Panc1 (cell line): ENCODE results near the gene SYT8. TPM values are rescaled to one million over a fixed set of nuclear protein-coding genes. Genes with fewer than 3 reads are reported as not detected.

Source experiments
- ATAC-seq: fragments of 200-7000 bp; cut with Tn5 transposase; 2 replicates; pipeline ENCODE4 v1.9.1; 2020; ENCODE audit warnings: mild to moderate bottlenecking, moderate library complexity
- BruUV-seq: library from RNA; stranded (reverse); fragments of 400-500 nt; replicated peaks from 2 replicates; lab custom pipeline; 2021; lab: Mats Ljungman, UMichigan
- CTCF ChIA-PET: fragments of 300-600 bp; sonication (Branson Sonifier 250); formaldehyde crosslinking; loops from one replicate; lab custom pipeline; 2022; ENCODE audit warnings: antibody characterized with exemption; lab: Charles Lee
- POLR2A ChIA-PET: fragments of 300-600 bp; sonication (Branson Sonifier 250); formaldehyde crosslinking; loops from one replicate; lab custom pipeline; 2022; ENCODE audit warnings: antibody characterized with exemption; lab: Charles Lee
- DNase-seq: peaks from one replicate; pipeline ENCODE4 v3.0.0-alpha.2; 2010; ENCODE audit warnings: low read depth, low spot score
- H3K27ac ChIP-seq: 2 replicates; pipeline ENCODE4 v1.5.1; 2011; ENCODE audit warnings: mild to moderate bottlenecking, low read length, inconsistent platforms
- H3K27me3 ChIP-seq: fragments of 200-500 bp; sonication (Bioruptor generic); 2 replicates; pipeline ENCODE4 v1.6.0; 2014; ENCODE audit warnings: low read length, inconsistent platforms; ENCODE audit not compliant: control insufficient read depth, insufficient read depth
- H3K36me3 ChIP-seq: fragments of 200-500 bp; sonication (Bioruptor generic); 2 replicates; pipeline ENCODE4 v1.5.1; 2014; ENCODE audit warnings: inconsistent platforms, mild to moderate bottlenecking, low read length, moderate library complexity; ENCODE audit not compliant: control insufficient read depth, insufficient read depth
- H3K4me1 ChIP-seq: 2 replicates; pipeline ENCODE4 v1.5.1; 2011; ENCODE audit warnings: inconsistent platforms, mild to moderate bottlenecking, low read length, moderate library complexity; ENCODE audit not compliant: control insufficient read depth, insufficient read depth
- H3K4me3 ChIP-seq, 2 experiments: 2 replicates each; pipeline ENCODE4 v1.5.1; 2011 to 2012; ENCODE audit warnings: low read depth in 2 of 2, low read length in 2 of 2, mild to moderate bottlenecking in 2 of 2, inconsistent platforms in 1 of 2, moderate library complexity in 1 of 2
- H3K9me3 ChIP-seq: fragments of 200-500 bp; sonication (Bioruptor generic); 2 replicates; pipeline ENCODE4 v1.5.1; 2014; ENCODE audit warnings: low read depth, mild to moderate bottlenecking, inconsistent platforms, low read length, moderate library complexity; ENCODE audit not compliant: control insufficient read depth, insufficient read depth
- POLR2AphosphoS5 ChIP-seq: IDR thresholded peaks from 2 replicates; pipeline ENCODE4 v1.6.1; 2012; ENCODE audit warnings: mild to moderate bottlenecking, low read depth, low read length, moderate library complexity
- REST ChIP-seq, 2 experiments: IDR thresholded peaks; 2 replicates each; pipeline ENCODE4 v1.6.1; 2011 to 2012; ENCODE audit warnings: low read depth in 2 of 2, control low read depth in 1 of 2, low read length in 1 of 2, mild to moderate bottlenecking in 1 of 2, moderate library complexity in 1 of 2; ENCODE audit not compliant: insufficient read depth in 1 of 2
- SIN3A ChIP-seq: IDR thresholded peaks from 2 replicates; pipeline ENCODE4 v1.6.1; 2012; ENCODE audit warnings: low read depth, mild to moderate bottlenecking, low read length, moderate library complexity, borderline replicate concordance; ENCODE audit not compliant: insufficient read depth
- TCF7L2 ChIP-seq: IDR thresholded peaks from 2 replicates; pipeline ENCODE4 v1.6.1; 2011; ENCODE audit warnings: mild to moderate bottlenecking, low read depth, low read length, inconsistent platforms
- in situ Hi-C: cut with HindIII; loops from 2 replicates; pipeline ENCODE4 v1.10.0; 2016; ENCODE audit warnings: low sequenced_read_pairs, low pct_unique_long_range_greater_than_20kb
- intact Hi-C: fragments of 100-400 bp; cut with micrococcal nuclease; formaldehyde crosslinking; loops from one replicate; pipeline ENCODE4 v1.10.0; 2022; ENCODE audit not compliant: unreplicated experiment
- total RNA-seq: library from RNA; stranded (reverse); gene quantifications from one replicate; pipeline ENCODE4 v1.2.1, GENCODE V29; 2021; ENCODE audit not compliant: unreplicated experiment
- TF ChIP-seq, protein P1 (sequence below): fragments of 450-650 bp; IDR thresholded peaks from 2 replicates; pipeline ENCODE4 v1.5.1; 2017; ENCODE audit warnings: mild to moderate bottlenecking

Gene SYT8
- total RNA-seq, 1 experiment from 2014 or later, result 3.5 TPM

DNA sequence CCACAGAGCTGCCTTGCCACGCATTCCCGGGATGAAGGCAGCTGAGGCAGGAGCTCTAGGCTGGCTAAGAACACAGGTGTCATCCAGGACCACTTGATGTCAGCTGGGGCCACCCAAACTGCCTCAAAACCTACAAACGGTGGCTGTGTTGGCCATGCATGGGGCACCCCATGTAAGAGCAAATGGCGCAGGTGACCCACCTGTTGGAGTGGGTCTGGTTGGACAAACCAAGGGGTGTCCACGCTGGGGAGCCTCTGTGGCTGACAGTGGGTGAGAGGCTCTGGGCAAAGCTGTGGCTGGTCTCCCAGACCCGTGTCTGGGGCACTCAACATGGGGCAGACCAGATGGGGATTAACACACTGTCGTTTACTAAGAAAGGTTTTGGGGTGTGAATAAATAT, 19.0 kb upstream of the SYT8 start:
- in situ Hi-C loops, result no loop called here
- ChIA-PET CTCF (interaction anchor here (0.6 kb wide), 1 partner anchor 105 kb away, joined by 3 read pairs; no protein-coding TSS in a partner anchor), POLR2A (interaction anchor here (0.8 kb wide), 1 partner anchor 13 kb away, joined by 3 read pairs; no protein-coding TSS in a partner anchor)
- intact Hi-C loops, result no loop called here
- TF ChIP-seq, protein P1, sequence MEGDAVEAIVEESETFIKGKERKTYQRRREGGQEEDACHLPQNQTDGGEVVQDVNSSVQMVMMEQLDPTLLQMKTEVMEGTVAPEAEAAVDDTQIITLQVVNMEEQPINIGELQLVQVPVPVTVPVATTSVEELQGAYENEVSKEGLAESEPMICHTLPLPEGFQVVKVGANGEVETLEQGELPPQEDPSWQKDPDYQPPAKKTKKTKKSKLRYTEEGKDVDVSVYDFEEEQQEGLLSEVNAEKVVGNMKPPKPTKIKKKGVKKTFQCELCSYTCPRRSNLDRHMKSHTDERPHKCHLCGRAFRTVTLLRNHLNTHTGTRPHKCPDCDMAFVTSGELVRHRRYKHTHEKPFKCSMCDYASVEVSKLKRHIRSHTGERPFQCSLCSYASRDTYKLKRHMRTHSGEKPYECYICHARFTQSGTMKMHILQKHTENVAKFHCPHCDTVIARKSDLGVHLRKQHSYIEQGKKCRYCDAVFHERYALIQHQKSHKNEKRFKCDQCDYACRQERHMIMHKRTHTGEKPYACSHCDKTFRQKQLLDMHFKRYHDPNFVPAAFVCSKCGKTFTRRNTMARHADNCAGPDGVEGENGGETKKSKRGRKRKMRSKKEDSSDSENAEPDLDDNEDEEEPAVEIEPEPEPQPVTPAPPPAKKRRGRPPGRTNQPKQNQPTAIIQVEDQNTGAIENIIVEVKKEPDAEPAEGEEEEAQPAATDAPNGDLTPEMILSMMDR, result no peak
- TF ChIP-seq POLR2AphosphoS5 (no peak), TCF7L2 (no peak), SIN3A (no peak), REST (IDR thresholded peaks at IDR 0.05; ENCODE audit: insufficient read depth in 1 of 2, low read depth in 2 of 2, low read length in 1 of 2) (no peak)
- DNase-seq, result no peak
- no peak overlapping the region for H3K4me3 ChIP-seq
- peaks cover 7% of the 10 kb centered on the region for H3K4me1 ChIP-seq
- no peak for ATAC-seq
- no TSS peak for BruUV-seq
- H3K36me3 ChIP-seq, result no peaks in the 10 kb centered on the region
- H3K27ac ChIP-seq, result no peak overlapping the region
- no peaks in the 10 kb centered on the region for H3K27me3 ChIP-seq
- H3K9me3 ChIP-seq, result peaks cover 3% of the 10 kb centered on the region; the same call in 1 of the 2 replicates

DNA sequence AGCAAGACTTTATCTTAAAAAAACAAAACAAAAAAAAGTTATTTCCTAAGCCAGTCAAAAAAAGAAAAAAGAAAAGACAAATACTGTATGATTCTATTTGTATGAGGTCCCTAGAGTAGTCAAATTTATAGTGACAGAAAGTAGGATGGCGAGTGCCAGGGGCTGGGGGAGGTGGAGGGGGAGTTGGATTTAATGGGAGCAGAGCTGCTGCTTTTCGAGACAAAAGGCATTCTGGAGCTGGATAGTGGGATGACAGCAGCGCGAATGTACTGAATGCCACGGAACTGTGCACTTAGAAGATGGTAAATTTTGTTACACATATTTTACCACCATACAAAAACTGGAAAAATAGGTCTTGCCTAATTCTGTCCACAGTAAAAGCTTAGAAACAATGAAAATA, 17.8 kb upstream of the SYT8 start:
- in situ Hi-C loops, result no loop called here
- POLR2A ChIA-PET, result no interaction called here
- ATAC-seq (no peak), DNase-seq (no peak)
- Histone ChIP-seq H3K9me3 (peaks cover 3% of the 10 kb centered on the region; the same call in 1 of the 2 replicates), H3K36me3 (no peaks in the 10 kb centered on the region), H3K4me1 (peaks cover 7% of the 10 kb centered on the region), H3K27ac (no peak overlapping the region), H3K4me3 (no peak overlapping the region), H3K27me3 (no peaks in the 10 kb centered on the region)
- intact Hi-C loops, result no loop called here
- CTCF ChIA-PET, result no interaction called here
- TF ChIP-seq TCF7L2 (no peak), REST (IDR thresholded peaks at IDR 0.05; ENCODE audit: insufficient read depth in 1 of 2, low read depth in 2 of 2, low read length in 1 of 2) (no peak), POLR2AphosphoS5 (no peak), SIN3A (no peak)
- TF ChIP-seq, protein P1, result no peak
- no TSS peak for BruUV-seq
